C4-2B (cell line): ENCODE measurements around the gene CDC14A.

ENCODE experiments used
- ZFX ChIP-seq: fragments of 450-650 bp; IDR thresholded peaks from 2 replicates; pipeline ENCODE4 v1.6.1; 2017
- TF ChIP-seq, protein P1 (sequence below): fragments of 450-650 bp; conservative IDR thresholded peaks from 2 replicates; pipeline ENCODE4 v1.5.1; 2017; ENCODE audit warnings: mild to moderate bottlenecking

DNA sequence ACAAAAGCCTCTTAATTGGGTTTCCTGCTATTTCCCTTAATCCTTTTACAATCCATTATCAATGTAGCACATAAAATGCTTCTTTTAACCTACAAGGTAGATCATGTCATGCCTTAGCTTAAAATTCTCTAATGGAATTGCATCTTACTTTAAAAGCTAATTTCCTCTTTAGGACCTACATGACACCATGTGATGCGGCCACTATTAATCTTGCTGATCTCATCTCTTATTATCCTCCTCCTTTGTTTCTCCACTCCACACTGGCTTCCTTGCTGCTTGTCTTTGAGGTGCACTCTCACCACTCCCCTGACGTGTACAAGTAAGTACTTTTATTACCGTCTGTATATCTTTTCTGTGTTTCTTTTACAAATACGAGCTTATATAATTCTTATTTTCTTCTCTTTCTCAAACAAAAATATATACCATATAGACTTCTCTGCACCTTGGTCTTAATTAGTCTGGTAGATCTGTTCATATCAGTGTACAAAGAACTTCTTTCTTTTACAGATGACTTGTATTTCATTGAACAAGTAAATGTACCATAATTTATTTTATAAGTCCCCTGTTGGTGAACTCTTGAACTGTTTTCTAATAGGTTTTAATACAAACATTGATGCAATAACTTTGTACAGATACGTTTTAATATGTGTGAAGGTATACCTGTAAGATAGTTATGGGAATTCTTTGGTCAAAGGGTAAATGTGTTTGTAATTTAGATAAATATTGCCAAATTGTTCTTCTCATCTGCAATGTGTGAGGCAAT, 213.8 kb downstream of the CDC14A start:
- TF ChIP-seq, protein P1, sequence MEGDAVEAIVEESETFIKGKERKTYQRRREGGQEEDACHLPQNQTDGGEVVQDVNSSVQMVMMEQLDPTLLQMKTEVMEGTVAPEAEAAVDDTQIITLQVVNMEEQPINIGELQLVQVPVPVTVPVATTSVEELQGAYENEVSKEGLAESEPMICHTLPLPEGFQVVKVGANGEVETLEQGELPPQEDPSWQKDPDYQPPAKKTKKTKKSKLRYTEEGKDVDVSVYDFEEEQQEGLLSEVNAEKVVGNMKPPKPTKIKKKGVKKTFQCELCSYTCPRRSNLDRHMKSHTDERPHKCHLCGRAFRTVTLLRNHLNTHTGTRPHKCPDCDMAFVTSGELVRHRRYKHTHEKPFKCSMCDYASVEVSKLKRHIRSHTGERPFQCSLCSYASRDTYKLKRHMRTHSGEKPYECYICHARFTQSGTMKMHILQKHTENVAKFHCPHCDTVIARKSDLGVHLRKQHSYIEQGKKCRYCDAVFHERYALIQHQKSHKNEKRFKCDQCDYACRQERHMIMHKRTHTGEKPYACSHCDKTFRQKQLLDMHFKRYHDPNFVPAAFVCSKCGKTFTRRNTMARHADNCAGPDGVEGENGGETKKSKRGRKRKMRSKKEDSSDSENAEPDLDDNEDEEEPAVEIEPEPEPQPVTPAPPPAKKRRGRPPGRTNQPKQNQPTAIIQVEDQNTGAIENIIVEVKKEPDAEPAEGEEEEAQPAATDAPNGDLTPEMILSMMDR = peak; percentile 25
- TF ChIP-seq ZFX = no peak
